CD4-positive, alpha-beta T cell treated with Interleukin-17A for 1 hour (primary cell): Measurements from ENCODE around the gene GHRH.
A peak's percentile ranks its signal among the peaks of the same experiment; 100 is the strongest.

Source experiments
- DNase-seq: peaks from one replicate; pipeline ENCODE4 v3.0.0-alpha.2; 2020

The GHRH gene

GRCh38 chr20:37202267-37202943 is 59.2 kb downstream of the GHRH start:
- peak; percentile 35 for DNase-seq

GRCh38 chr20:37201827-37202162 is 59.8 kb downstream of the GHRH start:
- DNase-seq, result no peak
